Measurements from ENCODE around the gene C11orf91.

- TF ChIP-seq POLR2AphosphoS5 (IDR thresholded peaks at IDR 0.05; ENCODE audit: borderline replicate concordance, low read depth, low read length) (no peak), EZH2 (IDR thresholded peaks at IDR 0.05) (no peak), FOXP2 (optimal IDR thresholded peaks at IDR 0.05; ENCODE audit: control extremely low read depth, extremely low read length, insufficient read depth) (no peak)
Observed at GRCh38 chr11:33699515-33700062, 1.0 kb downstream of the C11orf91 start.
